DOHH2 (cell line): ENCODE results near the gene GSS.

ENCODE experiments used
- CTCF ChIP-seq: fragments of 200-600 bp; sonication (generic); IDR thresholded peaks from one replicate; pipeline ENCODE4 v1.5.1; 2014; ENCODE audit warnings: antibody characterized with exemption, mild to moderate bottlenecking, low read depth, low read length; ENCODE audit not compliant: poor library complexity, severe bottlenecking
- EZH2phosphoT487 ChIP-seq: fragments of 200-600 bp; sonication (generic); IDR thresholded peaks from 2 replicates; pipeline ENCODE4 v1.6.1; 2017; ENCODE audit warnings: borderline replicate concordance, mild to moderate bottlenecking, antibody characterized with exemption, low read length, moderate library complexity, mixed read lengths

GRCh38 chr20:34915749-34916455 is 39.7 kb downstream of the GSS start:
- TF ChIP-seq CTCF (no peak), EZH2phosphoT487 (no peak)
